Heart right ventricle (tissue), 16 donors: ENCODE measurements around the gene FGGY. TPM values are rescaled to one million over a fixed set of nuclear protein-coding genes. Genes with fewer than 3 reads are reported as not detected.

Experiments used
- ATAC-seq, 8 donors: fragments of 200-7000 bp; cut with Tn5 transposase; one replicate each; pipeline ENCODE4 v1.9.1; 2020; ENCODE audit warnings: mild to moderate bottlenecking in 8 of 8, moderate library complexity in 8 of 8, moderate number of reproducible peaks in 1 of 8
- DNase-seq, 2 donors: peaks; one replicate each; pipeline ENCODE4 v3.0.0-alpha.2; 2020
- H3K27ac ChIP-seq, 10 donors: fragments of 200-600 bp; sonication (generic) in 2 of 10; one replicate each; pipeline versions ENCODE4 v1.5.0 to v1.8.0; 2020 to 2022; ENCODE audit warnings: mild to moderate bottlenecking in 3 of 10
- H3K27me3 ChIP-seq, 7 donors: fragments of 200-600 bp; one replicate each; pipeline ENCODE4 v1.8.0; 2021 to 2022; ENCODE audit warnings: mild to moderate bottlenecking in 2 of 7
- H3K36me3 ChIP-seq, 9 donors: fragments of 200-600 bp; sonication (generic) in 1 of 9; one replicate each; pipeline versions ENCODE4 v1.5.0 to v1.8.0; 2020 to 2022; ENCODE audit warnings: mild to moderate bottlenecking in 2 of 9
- H3K4me1 ChIP-seq, 9 donors: fragments of 200-600 bp; sonication (generic) in 1 of 9; one replicate each; pipeline versions ENCODE4 v1.5.0 to v1.8.0; 2020 to 2022; ENCODE audit warnings: mild to moderate bottlenecking in 4 of 9
- H3K4me3 ChIP-seq, 10 donors: fragments of 200-600 bp; sonication (generic) in 2 of 10; one replicate each; pipeline versions ENCODE4 v1.5.0 to v1.8.0; 2020 to 2022; ENCODE audit warnings: mild to moderate bottlenecking in 7 of 10, moderate library complexity in 2 of 10
- H3K9me3 ChIP-seq, 11 donors: fragments of 200-600 bp in 10 of 11; sonication (generic) in 2 of 11; one replicate each; pipeline versions ENCODE4 v1.5.0 to v1.8.0; 2013 to 2022; ENCODE audit warnings: mild to moderate bottlenecking in 2 of 11, control low read depth in 1 of 11, moderate library complexity in 1 of 11
- WGBS, 2 donors: extraction: QIAGEN DNeasy Blood & Tissue Kit; methylation state at CpG; one replicate each; pipeline ENCODE4 v1.1.7; 2013; ENCODE audit warnings: inconsistent platforms in 1 of 2; 5-methylcytosine and 5-hydroxymethylcytosine counted together
- intact Hi-C, 10 donors: fragments of 100-400 bp; cut with DNase I; formaldehyde crosslinking; loops; one replicate each; pipeline versions ENCODE4 v1.11.1 to v1.14.2; 2022
- polyA plus RNA-seq, 2 donors: library from polyadenylated mRNA; stranded (reverse); fragments of 200-250 nt; gene quantifications; one replicate each; pipeline ENCODE4 v1.2.3, GENCODE V29; 2013
- total RNA-seq, 10 donors: library from RNA; stranded (reverse); fragmentation: NEBNext Ultra II Directional in 3 of 10; extraction: Animal tissue kit (Norgen Biotek cat#: 25700) in 3 of 10; gene quantifications; one replicate each; pipeline versions ENCODE4 v1.2.1 to v1.2.4, GENCODE V29; 2021 to 2023
- TF ChIP-seq, protein P1 (sequence below), 9 donors: fragments of 200-600 bp; sonication (generic) in 2 of 9; IDR thresholded peaks; one replicate each; pipeline versions ENCODE4 v1.5.0 to v1.8.0; 2021 to 2022; ENCODE audit warnings: antibody characterized with exemption in 9 of 9, mild to moderate bottlenecking in 5 of 9, moderate library complexity in 1 of 9
- donor health status: Arrhythmogenic right ventricular cardiomyopathy.
- donor health status: ischemic (EF 13 %, LVEDD 7.1; RV severe dilation, severe dysfunction).
- donor health status: healthy with polysubstance abuse.
- donor health status: DM: no; HTN: yes; CAD: no.
- donor health status: DM: no; HTN: no; CAD: no.
- donor health status: ischemic (EF 25% LVEDD 6.9; RV normal size, moderate dysfunction).
- donor health status: ischemic (EF 25% LVEDD 5.7; RV mildly dilated, moderate dysfunction).
- donor health status: healthy.
- donor health status: DM: yes; HTN: yes; CAD: no.
- donor health status: Ischemic cardiomyopathy.
- donor health status: ischemic (EF 35%, LVEDD 5.7; RV mildly dilated, moderate dysfunction).
- donor health status: nonischemic (EF 11% LVEDD 7.7; RV severe dilation, severe dysfunction).
- donor health status: DM: yes; HTN: yes; CAD: no.
- donor health status: PGD.
- donor health status: ischemic (EF 29% LVEDD 5.4; RV normal size, mild dysfunction).
- donor health status: nonischemic (EF 23%, LVEDD 6.1; RV moderate dilation, normal function).

The FGGY gene
- total and polyA plus RNA-seq, 12 donors: 3.1 to 51.8 (median 34.7) TPM

DNA sequence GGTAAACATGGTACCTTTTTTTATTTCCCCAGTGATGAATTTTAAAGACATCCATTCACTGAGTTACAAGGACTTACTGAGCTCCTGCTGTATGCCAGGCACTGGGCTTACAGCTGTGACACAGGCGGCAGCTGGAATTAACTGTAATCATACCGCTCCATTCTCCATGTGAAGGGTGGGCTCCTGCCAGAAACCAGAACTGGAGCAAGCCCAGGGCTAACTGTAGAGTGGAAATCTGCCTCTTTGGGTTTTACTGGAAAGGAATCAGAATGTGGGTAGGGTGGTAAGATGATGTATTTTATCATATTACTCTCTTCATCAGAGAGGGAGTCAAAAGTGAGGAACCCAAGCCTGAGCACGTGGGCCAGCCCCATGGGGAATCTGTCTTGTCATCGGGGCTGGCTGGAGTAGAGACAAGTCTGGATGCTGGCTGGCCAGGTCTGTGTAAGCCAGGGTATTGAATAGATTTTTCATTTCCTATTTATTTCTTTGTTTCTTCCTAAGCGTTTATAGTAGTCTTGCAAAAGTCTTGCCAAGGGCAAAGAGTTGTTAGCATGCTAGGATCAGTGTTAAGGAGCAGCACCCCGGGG is 21.5 kb downstream of the FGGY start:
- Histone ChIP-seq H3K27me3 (no peaks in the 10 kb centered on the region), H3K9me3 (no peaks in the 10 kb centered on the region), H3K4me1 (peaks cover 0 to 28% (median 8%) of the 10 kb centered on the region in 9 donors), H3K27ac (no peak overlapping the region), H3K36me3 (no peaks in the 10 kb centered on the region), H3K4me3 (no peak overlapping the region)
- intact Hi-C loops: loop anchor here in 1 of 10 donors (10.0 kb wide), 1 partner anchor 376 kb away; no protein-coding TSS in a partner anchor
- ATAC-seq: peak in 3 of 8 donors; percentile 29 to 56 (median 53)
- peak in 1 of 2 donors; percentile 22 for DNase-seq
- 75 to 80% methylated on average over 6 of the region's 6 CpGs for WGBS, 2 donors
- TF ChIP-seq, protein P1, sequence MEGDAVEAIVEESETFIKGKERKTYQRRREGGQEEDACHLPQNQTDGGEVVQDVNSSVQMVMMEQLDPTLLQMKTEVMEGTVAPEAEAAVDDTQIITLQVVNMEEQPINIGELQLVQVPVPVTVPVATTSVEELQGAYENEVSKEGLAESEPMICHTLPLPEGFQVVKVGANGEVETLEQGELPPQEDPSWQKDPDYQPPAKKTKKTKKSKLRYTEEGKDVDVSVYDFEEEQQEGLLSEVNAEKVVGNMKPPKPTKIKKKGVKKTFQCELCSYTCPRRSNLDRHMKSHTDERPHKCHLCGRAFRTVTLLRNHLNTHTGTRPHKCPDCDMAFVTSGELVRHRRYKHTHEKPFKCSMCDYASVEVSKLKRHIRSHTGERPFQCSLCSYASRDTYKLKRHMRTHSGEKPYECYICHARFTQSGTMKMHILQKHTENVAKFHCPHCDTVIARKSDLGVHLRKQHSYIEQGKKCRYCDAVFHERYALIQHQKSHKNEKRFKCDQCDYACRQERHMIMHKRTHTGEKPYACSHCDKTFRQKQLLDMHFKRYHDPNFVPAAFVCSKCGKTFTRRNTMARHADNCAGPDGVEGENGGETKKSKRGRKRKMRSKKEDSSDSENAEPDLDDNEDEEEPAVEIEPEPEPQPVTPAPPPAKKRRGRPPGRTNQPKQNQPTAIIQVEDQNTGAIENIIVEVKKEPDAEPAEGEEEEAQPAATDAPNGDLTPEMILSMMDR (IDR thresholded peaks at IDR 0.05): no peak

DNA sequence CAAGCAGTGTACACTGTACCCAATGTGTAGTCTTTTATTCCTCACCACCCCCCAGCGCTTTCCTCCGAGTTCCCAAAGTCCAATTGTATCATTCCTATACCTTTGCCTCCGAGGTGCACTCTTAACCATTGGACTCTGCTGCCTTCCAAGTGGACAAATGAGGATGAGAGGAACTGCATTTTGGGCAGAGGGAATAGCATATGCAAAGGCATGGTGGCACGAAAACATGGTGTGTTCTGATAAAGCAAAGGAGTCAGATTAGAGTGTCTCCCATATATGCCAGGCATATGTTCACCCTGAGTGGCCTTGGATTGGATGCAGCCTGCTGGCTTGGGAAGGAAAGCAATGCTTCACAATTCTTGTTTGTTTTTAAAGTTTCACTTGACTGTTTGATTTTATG is 25.5 kb downstream of the FGGY start:
- WGBS, 2 donors: 98 to 99% methylated on average over 4 of the region's 4 CpGs

DNA sequence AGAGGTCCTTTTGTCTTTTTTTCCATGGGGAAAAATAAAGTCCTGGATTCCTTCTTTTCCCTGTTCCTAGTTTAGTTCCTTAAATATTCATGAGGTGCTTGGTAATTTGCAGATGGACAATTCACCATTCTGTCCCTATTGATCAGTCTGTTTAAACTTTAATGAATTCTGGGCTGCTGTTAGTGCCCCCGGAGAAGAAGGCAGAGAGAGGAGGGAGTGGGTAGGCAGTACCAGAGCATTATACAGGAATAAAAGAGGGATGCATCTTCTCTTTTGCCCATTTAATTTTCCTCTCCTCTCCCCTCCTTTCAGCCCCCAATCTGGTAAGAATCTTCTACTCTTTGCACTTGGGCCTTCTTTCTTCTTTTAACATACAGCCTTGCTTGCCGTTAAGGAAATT is 25.9 kb downstream of the FGGY start:
- ATAC-seq (no peak), DNase-seq (no peak)
- 90 to 96% methylated on average over 2 of the region's 2 CpGs for WGBS, 2 donors
- intact Hi-C loops: loop anchor here in 1 of 10 donors (5.0 kb wide), 1 partner anchor 39 kb away; no protein-coding TSS in a partner anchor
- Histone ChIP-seq H3K4me1 (peaks cover 0 to 10% (median 8%) of the 10 kb centered on the region in 9 donors), H3K36me3 (no peaks in the 10 kb centered on the region), H3K4me3 (no peak overlapping the region), H3K27ac (no peak overlapping the region), H3K9me3 (no peaks in the 10 kb centered on the region), H3K27me3 (no peaks in the 10 kb centered on the region)
- TF ChIP-seq, protein P1 (IDR thresholded peaks at IDR 0.05): no peak

More for the DNA sequence above, 25.5 kb downstream of the FGGY start:
- intact Hi-C loops: loop anchor here in 1 of 10 donors (5.0 kb wide), 1 partner anchor 40 kb away; no protein-coding TSS in a partner anchor
- Histone ChIP-seq H3K36me3 (no peaks in the 10 kb centered on the region), H3K4me3 (no peak overlapping the region), H3K27me3 (no peaks in the 10 kb centered on the region), H3K9me3 (no peaks in the 10 kb centered on the region), H3K27ac (no peak overlapping the region), H3K4me1 (peaks cover 0 to 12% (median 8%) of the 10 kb centered on the region in 9 donors)
- TF ChIP-seq, protein P1 (IDR thresholded peaks at IDR 0.05): no peak
- DNase-seq (no peak), ATAC-seq (no peak)

DNA sequence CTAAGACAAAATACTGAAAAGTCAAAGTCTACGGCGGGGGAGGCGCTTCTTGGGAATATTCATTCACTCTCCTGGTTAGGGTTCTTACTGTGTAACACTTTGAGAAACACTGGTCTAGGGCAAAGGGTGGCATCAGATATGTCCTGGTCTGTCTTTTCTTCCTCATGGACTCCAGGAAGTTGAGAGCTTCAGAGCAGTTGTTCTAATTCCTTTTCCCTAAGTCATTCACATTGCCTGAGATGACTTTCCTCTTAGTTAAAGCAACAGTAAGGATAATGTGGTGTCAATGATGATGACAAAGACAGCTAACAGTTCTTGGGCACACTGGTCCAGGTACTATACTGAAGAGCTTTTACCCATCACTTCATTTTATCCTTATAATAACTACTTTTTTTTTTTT is 27.0 kb downstream of the FGGY start:
- Histone ChIP-seq H3K4me3 (no peak overlapping the region), H3K27me3 (no peaks in the 10 kb centered on the region), H3K27ac (no peak overlapping the region), H3K4me1 (peaks cover 0 to 2% (median 0%) of the 10 kb centered on the region in 9 donors), H3K9me3 (no peaks in the 10 kb centered on the region), H3K36me3 (no peaks in the 10 kb centered on the region)
- 98 to 100% methylated on average over 3 of the region's 3 CpGs for WGBS, 2 donors
- no peak for ATAC-seq
- intact Hi-C loops: loop anchor here in 1 of 10 donors (5.0 kb wide), 1 partner anchor 38 kb away; no protein-coding TSS in a partner anchor
- TF ChIP-seq, protein P1 (IDR thresholded peaks at IDR 0.05): no peak
- no peak for DNase-seq
